GM18511 (cell line): Measurements from ENCODE around the gene HEXIM1.

Experiments
- ATAC-seq: cut with Tn5 transposase; IDR thresholded peaks from one replicate; pipeline ENCODE4 v1.9.1; 2021; ENCODE audit warnings: mild to moderate bottlenecking, moderate library complexity; ENCODE audit not compliant: unreplicated experiment

Gene HEXIM1

GRCh38 chr17:45148183-45149036 is at the start of gene HEXIM1:
TSS of gene HEXIM1 (plus strand) at chr17:45148475. CDS start at chr17:45149191, 716 bp downstream.
- ATAC-seq, result peak; percentile 59

- no peak for ATAC-seq
These were observed 49.2 kb upstream of the HEXIM1 start for GRCh38 chr17:45098869-45099616.

- ATAC-seq, result no peak
These were observed 46.8 kb upstream of the HEXIM1 start for GRCh38 chr17:45101546-45101882.

GRCh38 chr17:45101883-45102811 is 46.1 kb upstream of the HEXIM1 start:
- ATAC-seq, result no peak

GRCh38 chr17:45102856-45103255 is 45.4 kb upstream of the HEXIM1 start:
- no peak for ATAC-seq

GRCh38 chr17:45103269-45103795 is 44.9 kb upstream of the HEXIM1 start:
- ATAC-seq, result no peak

- ATAC-seq, result no peak
These were observed 44.2 kb upstream of the HEXIM1 start for GRCh38 chr17:45104029-45104428.

GRCh38 chr17:45104497-45104896 is 43.8 kb upstream of the HEXIM1 start:
- ATAC-seq, result no peak

- no peak for ATAC-seq
These were observed 43.2 kb upstream of the HEXIM1 start for GRCh38 chr17:45104907-45105624.

GRCh38 chr17:45106096-45106495 is 42.2 kb upstream of the HEXIM1 start:
- ATAC-seq, result no peak

GRCh38 chr17:45106582-45106981 is 41.7 kb upstream of the HEXIM1 start:
- no peak for ATAC-seq

GRCh38 chr17:45107293-45108010 is 40.8 kb upstream of the HEXIM1 start:
- ATAC-seq, result no peak

- no peak for ATAC-seq
These were observed 40.2 kb upstream of the HEXIM1 start for GRCh38 chr17:45108051-45108450.

- no peak for ATAC-seq
These were observed 39.4 kb upstream of the HEXIM1 start for GRCh38 chr17:45108595-45109521.

GRCh38 chr17:45110676-45111611 is 37.3 kb upstream of the HEXIM1 start:
- ATAC-seq, result no peak

GRCh38 chr17:45111850-45112249 is 36.4 kb upstream of the HEXIM1 start:
- ATAC-seq, result no peak
